Fibroblast of the aortic adventitia (primary cell): ENCODE data around the gene APOA1. TPM values are rescaled to one million over a fixed set of nuclear protein-coding genes. Genes with fewer than 3 reads are reported as not detected.
"Not testable (repeated sequence)": the region's sequence is repeated elsewhere in the genome, so short reads cannot be mapped to it uniquely, and the experiment has no call there.

Experiments used
- DNase-seq: peaks from one replicate; pipeline ENCODE4 v3.0.0-alpha.2; 2010; ENCODE audit warnings: low read depth
- H3K4me3 ChIP-seq: 2 replicates; pipeline ENCODE4 v1.5.1; 2011; ENCODE audit warnings: low read depth, mild to moderate bottlenecking, control low read depth, low read length, moderate library complexity
- total RNA-seq: library from RNA; depleted of rRNA; stranded (reverse); fragments of >200 nt; gene quantifications from 2 replicates; pipeline ENCODE4 v1.2.3, GENCODE V29; 2012; ENCODE audit warnings: low replicate concordance
- TF ChIP-seq, protein P1 (sequence below): IDR thresholded peaks from 2 replicates; pipeline ENCODE4 v1.5.1; 2011; ENCODE audit warnings: mild to moderate bottlenecking, low read length, control low read depth, inconsistent platforms; ENCODE audit not compliant: insufficient read depth

Gene APOA1
- total RNA-seq, 1 donor = 0.72 TPM

- no peak overlapping the region for H3K4me3 ChIP-seq
Measured at GRCh38 chr11:116807601-116808261, 29.7 kb downstream of the APOA1 start.

DNA sequence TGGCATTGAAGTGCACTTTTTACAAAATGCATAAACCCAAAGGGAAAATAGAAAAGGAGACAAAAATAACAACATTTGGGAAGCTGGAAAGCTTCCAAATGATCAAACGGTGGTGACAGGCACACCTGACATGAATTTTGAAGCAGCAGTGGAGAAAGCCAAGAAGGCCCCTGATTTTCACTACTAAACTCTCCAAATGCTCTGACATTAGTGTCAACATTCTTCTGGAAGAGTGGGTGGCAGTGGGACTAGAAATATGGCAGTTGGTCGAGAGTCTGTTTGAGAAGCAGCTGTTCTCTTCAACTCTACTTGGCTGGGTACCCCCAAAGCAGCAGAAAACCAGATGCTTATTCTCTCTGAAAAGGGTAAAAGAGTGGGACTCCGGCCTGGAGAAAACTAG lies 33.4 kb downstream of the APOA1 start:
- DNase-seq = no peak
- TF ChIP-seq, protein P1, sequence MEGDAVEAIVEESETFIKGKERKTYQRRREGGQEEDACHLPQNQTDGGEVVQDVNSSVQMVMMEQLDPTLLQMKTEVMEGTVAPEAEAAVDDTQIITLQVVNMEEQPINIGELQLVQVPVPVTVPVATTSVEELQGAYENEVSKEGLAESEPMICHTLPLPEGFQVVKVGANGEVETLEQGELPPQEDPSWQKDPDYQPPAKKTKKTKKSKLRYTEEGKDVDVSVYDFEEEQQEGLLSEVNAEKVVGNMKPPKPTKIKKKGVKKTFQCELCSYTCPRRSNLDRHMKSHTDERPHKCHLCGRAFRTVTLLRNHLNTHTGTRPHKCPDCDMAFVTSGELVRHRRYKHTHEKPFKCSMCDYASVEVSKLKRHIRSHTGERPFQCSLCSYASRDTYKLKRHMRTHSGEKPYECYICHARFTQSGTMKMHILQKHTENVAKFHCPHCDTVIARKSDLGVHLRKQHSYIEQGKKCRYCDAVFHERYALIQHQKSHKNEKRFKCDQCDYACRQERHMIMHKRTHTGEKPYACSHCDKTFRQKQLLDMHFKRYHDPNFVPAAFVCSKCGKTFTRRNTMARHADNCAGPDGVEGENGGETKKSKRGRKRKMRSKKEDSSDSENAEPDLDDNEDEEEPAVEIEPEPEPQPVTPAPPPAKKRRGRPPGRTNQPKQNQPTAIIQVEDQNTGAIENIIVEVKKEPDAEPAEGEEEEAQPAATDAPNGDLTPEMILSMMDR = no peak
- H3K4me3 ChIP-seq = no peak overlapping the region

More at GRCh38 chr11:116807601-116808261, 29.7 kb downstream of the APOA1 start:
- DNase-seq = no peak
- TF ChIP-seq, protein P1 = no peak

DNA sequence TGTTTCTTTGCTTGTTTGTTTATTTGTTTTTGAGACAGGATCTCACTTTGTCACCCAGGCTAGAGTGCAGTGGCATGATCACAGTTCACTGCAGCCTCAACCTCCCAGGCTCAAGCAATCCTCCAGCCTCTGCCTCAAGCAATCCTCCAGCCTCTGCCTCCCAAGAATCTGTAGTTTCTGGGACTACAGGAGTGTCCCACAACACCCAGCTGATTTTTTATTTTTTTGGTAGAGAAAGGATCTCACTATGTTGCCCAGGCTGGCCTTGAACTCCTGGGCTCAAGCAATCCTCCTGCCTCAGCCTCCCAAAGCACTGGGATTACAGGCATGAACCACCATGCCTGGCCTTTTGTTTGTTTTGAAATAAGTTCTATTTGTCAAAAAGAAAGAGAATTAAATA lies 35.8 kb downstream of the APOA1 start:
- not testable (repeated sequence) for DNase-seq, H3K4me3 ChIP-seq

- TF ChIP-seq, protein P1 = no peak
- DNase-seq = no peak
- H3K4me3 ChIP-seq = no peak overlapping the region
Measured at GRCh38 chr11:116800610-116801009, 36.8 kb downstream of the APOA1 start.

DNA sequence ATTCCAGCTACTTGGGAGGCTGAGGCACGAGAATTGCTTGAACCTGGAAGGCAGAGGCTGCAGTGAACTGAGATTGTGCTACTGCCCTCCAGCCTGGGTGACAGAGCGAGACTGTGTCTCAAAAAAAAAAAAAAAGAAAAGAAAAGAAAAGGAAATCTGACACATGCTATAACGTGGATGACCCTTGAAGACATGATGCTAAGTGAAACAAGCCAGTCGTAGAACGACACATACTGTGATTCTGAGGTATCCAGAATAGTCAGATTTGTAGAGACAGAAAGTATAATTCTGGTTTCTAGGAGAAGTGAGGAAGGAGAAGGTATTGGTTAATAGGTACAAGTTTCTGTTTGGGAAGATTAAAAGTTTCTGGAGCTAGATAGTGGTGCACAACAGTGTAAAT lies 39.1 kb downstream of the APOA1 start:
- DNase-seq = no peak
- no peak overlapping the region for H3K4me3 ChIP-seq
- TF ChIP-seq, protein P1 = no peak

DNA sequence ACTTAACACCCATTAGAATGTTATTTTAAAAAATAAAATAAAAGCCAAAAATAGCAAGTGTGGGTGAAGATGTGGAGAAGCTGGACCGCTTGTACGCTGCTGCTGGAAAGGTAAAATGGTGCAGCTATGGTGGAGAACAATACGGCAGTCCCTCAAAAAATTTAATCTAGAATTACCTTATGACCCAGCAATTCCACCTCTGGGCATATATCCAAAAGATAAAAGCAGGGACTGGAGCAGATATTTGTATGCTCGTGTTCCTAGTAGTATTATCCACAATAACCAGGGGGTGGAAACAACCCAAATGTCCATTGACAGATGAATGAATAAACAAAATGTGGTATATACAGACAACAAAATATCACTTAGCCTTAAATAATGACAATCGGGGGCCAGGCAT lies 39.6 kb downstream of the APOA1 start:
- H3K4me3 ChIP-seq = no peak overlapping the region
- TF ChIP-seq, protein P1 = no peak

GRCh38 chr11:116796548-116796947 lies 40.9 kb downstream of the APOA1 start:
- H3K4me3 ChIP-seq = no peak overlapping the region
- DNase-seq = no peak
- TF ChIP-seq, protein P1 = no peak

More for the DNA sequence above, 39.6 kb downstream of the APOA1 start:
- DNase-seq = no peak
